PFSK-1 (cell line): ENCODE results near the gene NLRP3.

Experiments
- FOXP2 ChIP-seq: optimal IDR thresholded peaks from 2 replicates; pipeline ENCODE3; 2011; ENCODE audit warnings: borderline replicate concordance, control low read depth, inconsistent platforms; ENCODE audit not compliant: insufficient read depth; ENCODE audit errors: extremely low read length, extremely low read depth
- POLR2AphosphoS5 ChIP-seq: IDR thresholded peaks from 2 replicates; pipeline ENCODE4 v1.6.1; 2012; ENCODE audit warnings: low read depth, mild to moderate bottlenecking, control low read depth, low read length, moderate library complexity
- SIN3A ChIP-seq: IDR thresholded peaks from 2 replicates; pipeline ENCODE4 v1.6.1; 2012; ENCODE audit warnings: mild to moderate bottlenecking, low read length, moderate library complexity, borderline replicate concordance; ENCODE audit not compliant: insufficient read depth
- TAF1 ChIP-seq: IDR thresholded peaks from 2 replicates; pipeline ENCODE4 v1.6.1; 2012; ENCODE audit warnings: low read length, control low read depth, borderline replicate concordance; ENCODE audit not compliant: insufficient read depth
- TF ChIP-seq, protein P1 (sequence below), 2 experiments: IDR thresholded peaks; 2 replicates each; pipeline versions ENCODE4 v1.6.1 to v1.8.0; 2011 to 2012; ENCODE audit warnings: low read depth in 2 of 2, low read length in 2 of 2, control low read depth in 1 of 2, inconsistent platforms in 1 of 2, mild to moderate bottlenecking in 1 of 2, moderate library complexity in 1 of 2; ENCODE audit not compliant: insufficient read depth in 1 of 2

NLRP3 gene

DNA sequence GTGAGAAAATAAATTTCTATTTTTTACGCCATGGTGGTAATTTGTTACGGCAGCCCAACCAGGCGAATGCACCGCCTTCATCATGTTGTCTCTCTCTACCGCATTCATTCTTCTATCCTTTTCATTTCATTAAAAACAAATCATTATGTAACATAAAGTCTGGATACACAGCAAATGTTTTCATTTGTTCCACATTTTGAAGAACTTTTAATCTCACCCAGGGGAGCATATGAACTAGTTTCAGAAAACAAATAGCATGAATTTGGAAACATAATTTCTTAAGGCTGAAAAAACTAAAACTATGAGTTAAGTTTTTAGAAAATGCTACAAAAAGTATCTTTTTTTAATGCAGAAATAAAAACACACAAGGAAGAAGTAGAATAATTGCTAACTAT is 53.2 kb downstream of the NLRP3 start:
- TF ChIP-seq TAF1 = no peak
- TF ChIP-seq FOXP2 = no peak
- TF ChIP-seq, protein P1, sequence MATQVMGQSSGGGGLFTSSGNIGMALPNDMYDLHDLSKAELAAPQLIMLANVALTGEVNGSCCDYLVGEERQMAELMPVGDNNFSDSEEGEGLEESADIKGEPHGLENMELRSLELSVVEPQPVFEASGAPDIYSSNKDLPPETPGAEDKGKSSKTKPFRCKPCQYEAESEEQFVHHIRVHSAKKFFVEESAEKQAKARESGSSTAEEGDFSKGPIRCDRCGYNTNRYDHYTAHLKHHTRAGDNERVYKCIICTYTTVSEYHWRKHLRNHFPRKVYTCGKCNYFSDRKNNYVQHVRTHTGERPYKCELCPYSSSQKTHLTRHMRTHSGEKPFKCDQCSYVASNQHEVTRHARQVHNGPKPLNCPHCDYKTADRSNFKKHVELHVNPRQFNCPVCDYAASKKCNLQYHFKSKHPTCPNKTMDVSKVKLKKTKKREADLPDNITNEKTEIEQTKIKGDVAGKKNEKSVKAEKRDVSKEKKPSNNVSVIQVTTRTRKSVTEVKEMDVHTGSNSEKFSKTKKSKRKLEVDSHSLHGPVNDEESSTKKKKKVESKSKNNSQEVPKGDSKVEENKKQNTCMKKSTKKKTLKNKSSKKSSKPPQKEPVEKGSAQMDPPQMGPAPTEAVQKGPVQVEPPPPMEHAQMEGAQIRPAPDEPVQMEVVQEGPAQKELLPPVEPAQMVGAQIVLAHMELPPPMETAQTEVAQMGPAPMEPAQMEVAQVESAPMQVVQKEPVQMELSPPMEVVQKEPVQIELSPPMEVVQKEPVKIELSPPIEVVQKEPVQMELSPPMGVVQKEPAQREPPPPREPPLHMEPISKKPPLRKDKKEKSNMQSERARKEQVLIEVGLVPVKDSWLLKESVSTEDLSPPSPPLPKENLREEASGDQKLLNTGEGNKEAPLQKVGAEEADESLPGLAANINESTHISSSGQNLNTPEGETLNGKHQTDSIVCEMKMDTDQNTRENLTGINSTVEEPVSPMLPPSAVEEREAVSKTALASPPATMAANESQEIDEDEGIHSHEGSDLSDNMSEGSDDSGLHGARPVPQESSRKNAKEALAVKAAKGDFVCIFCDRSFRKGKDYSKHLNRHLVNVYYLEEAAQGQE (IDR thresholded peaks at IDR 0.05; ENCODE audit: insufficient read depth in 1 of 2, low read depth in 2 of 2, low read length in 2 of 2) = no peak
- TF ChIP-seq SIN3A = no peak
- no peak for TF ChIP-seq POLR2AphosphoS5

DNA sequence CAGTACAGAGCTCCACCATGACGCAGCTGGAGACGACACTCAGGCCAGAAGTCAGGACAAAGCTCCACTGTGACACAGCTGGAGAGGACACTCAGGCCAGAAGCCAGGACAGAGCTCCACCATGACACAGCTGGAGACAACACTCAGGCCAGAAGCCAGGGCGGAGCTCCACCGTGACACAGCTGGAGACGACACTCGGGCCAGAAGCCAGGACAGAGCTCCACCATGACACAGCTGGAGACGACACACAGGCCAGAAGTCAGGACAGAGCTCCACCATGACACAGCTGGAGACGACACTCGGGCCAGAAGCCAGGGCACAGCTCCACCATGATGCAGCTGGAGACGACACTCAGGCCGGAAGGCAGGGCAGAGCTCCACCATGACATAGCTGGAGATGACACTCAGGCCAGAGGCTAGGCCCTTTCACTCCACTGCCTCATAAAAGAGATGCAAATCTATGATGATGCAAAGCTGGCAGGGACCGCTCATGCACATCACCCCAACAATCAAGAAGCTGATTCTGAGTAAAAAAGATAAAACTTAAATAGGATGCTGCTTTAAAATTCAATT is 55.6 kb downstream of the NLRP3 start:
- TF ChIP-seq TAF1 (no peak), SIN3A (no peak), FOXP2 (no peak), POLR2AphosphoS5 (no peak)
- TF ChIP-seq, protein P1 (IDR thresholded peaks at IDR 0.05; ENCODE audit: insufficient read depth in 1 of 2, low read depth in 2 of 2, low read length in 2 of 2) = no peak

DNA sequence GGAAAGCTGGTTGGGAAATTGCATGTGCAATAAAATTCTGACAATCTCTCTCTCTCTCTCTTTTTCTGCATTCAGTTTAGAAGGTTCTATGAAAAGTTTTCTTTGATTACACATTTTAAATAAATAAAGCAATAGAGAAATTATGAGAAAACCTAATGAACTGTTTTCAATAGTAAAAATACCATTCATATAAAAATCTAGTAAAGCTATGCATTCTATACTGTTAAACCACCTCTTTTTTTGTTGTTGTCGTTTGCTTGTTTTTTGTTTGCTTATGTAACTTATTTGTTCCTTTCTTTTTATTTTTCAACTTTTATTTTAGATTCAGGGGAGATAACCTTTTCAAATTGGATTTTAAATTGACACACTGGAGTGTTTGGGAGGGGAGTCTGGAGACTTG is 56.1 kb downstream of the NLRP3 start:
- TF ChIP-seq SIN3A = no peak
- no peak for TF ChIP-seq TAF1
- TF ChIP-seq FOXP2 = no peak
- TF ChIP-seq, protein P1 (IDR thresholded peaks at IDR 0.05; ENCODE audit: insufficient read depth in 1 of 2, low read depth in 2 of 2, low read length in 2 of 2) = no peak
- TF ChIP-seq POLR2AphosphoS5 = no peak

DNA sequence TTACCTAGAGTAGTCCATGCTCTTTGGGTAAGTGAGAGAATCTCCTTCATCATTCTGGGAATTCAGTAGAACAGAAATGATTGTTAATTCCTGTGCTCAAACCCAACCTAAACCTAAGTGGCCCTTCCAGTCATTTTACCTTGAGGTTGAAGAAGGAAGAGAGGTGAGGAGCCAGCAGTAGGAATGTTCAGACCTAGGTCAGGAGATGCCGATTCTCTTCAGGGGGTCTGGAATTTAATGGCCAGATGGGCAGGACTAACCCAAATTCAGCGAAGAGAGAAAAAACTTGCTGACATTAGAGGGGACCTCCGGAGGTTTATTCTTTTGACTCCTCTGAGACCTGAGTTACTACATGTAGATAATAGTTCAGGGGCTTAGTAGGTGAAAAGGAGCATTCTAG is 58.4 kb downstream of the NLRP3 start:
- TF ChIP-seq, protein P1 (IDR thresholded peaks at IDR 0.05; ENCODE audit: insufficient read depth in 1 of 2, low read depth in 2 of 2, low read length in 2 of 2) = no peak
- TF ChIP-seq SIN3A (no peak), FOXP2 (no peak), TAF1 (no peak), POLR2AphosphoS5 (no peak)
